HEK293 (cell line): ENCODE results near the gene PSEN1.

Experiments
- CTCF ChIA-PET: fragments of 350-600 bp; formaldehyde crosslinking; extraction: SDS; loops from one replicate; lab custom pipeline; 2021; ENCODE audit warnings: antibody characterized with exemption; lab: Yijun Ruan, JAX
- POLR2A ChIA-PET: fragments of 300-600 bp; formaldehyde crosslinking; extraction: SDS; loops from one replicate; lab custom pipeline; 2020; ENCODE audit warnings: antibody characterized with exemption, inconsistent platforms; lab: Yijun Ruan, JAX
- H3K27ac ChIP-seq: fragments of 200-500 bp; sonication (Bioruptor generic); 2 replicates; pipeline ENCODE4 v1.5.1; 2014; ENCODE audit warnings: low read depth, low read length, control low read depth, inconsistent platforms; ENCODE audit errors: extremely low read depth
- H3K36me3 ChIP-seq, 2 experiments: fragments of 200-500 bp in 1 of 2; sonication (Bioruptor generic) in 1 of 2; 1 replicate in 1 of 2; 2 replicates in 1 of 2; pipeline ENCODE4 v1.5.1; 2014 to 2017; ENCODE audit warnings: inconsistent platforms in 2 of 2, low read length in 2 of 2; ENCODE audit not compliant: control insufficient read depth in 2 of 2, insufficient read depth in 1 of 2
- H3K4me1 ChIP-seq: fragments of 200-500 bp; sonication (Bioruptor generic); 2 replicates; pipeline ENCODE4 v1.5.1; 2014; ENCODE audit warnings: mild to moderate bottlenecking, low read length, inconsistent platforms; ENCODE audit not compliant: control insufficient read depth, insufficient read depth
- H3K4me3 ChIP-seq: 2 replicates; pipeline ENCODE4 v1.5.1; 2011; ENCODE audit warnings: low read depth, mild to moderate bottlenecking, control low read depth, low read length, moderate library complexity
- H3K9me3 ChIP-seq: fragments of 200-500 bp; sonication (Bioruptor generic); 2 replicates; pipeline ENCODE4 v1.5.1; 2014; ENCODE audit warnings: low read depth, low read length, inconsistent platforms; ENCODE audit not compliant: control insufficient read depth, insufficient read depth
- GLIS2 ChIP-seq: fragments of 450-650 bp; formaldehyde crosslinking; IDR thresholded peaks from 2 replicates; pipeline ENCODE4 v1.5.1; 2016; ENCODE audit warnings: missing biosample characterization, missing genetic modification characterization
- HOXC10 ChIP-seq: sonication (generic); formaldehyde crosslinking; IDR thresholded peaks from 2 replicates; pipeline ENCODE4 v1.8.1; 2023; ENCODE audit warnings: mild to moderate bottlenecking, missing genetic modification reagents
- IKZF3 ChIP-seq: fragments of 450-650 bp; IDR thresholded peaks from 2 replicates; pipeline ENCODE4 v1.5.0; 2018; ENCODE audit warnings: missing biosample characterization, mild to moderate bottlenecking, missing genetic modification characterization, moderate library complexity
- KLF16 ChIP-seq: fragments of 450-650 bp; formaldehyde crosslinking; IDR thresholded peaks from 2 replicates; pipeline ENCODE4 v1.5.1; 2017; ENCODE audit warnings: missing biosample characterization, missing genetic modification characterization
- MYNN ChIP-seq: fragments of 450-650 bp; formaldehyde crosslinking; IDR thresholded peaks from 2 replicates; pipeline ENCODE4 v1.5.1; 2016; ENCODE audit warnings: missing biosample characterization, missing genetic modification characterization, borderline replicate concordance
- ZEB2 ChIP-seq: fragments of 450-650 bp; formaldehyde crosslinking; IDR thresholded peaks from 2 replicates; pipeline ENCODE4 v1.5.1; 2016; ENCODE audit warnings: missing biosample characterization, missing genetic modification characterization
- ZNF175 ChIP-seq: fragments of 450-650 bp; formaldehyde crosslinking; IDR thresholded peaks from 2 replicates; pipeline ENCODE4 v1.5.1; 2016; ENCODE audit warnings: missing biosample characterization, missing genetic modification characterization
- ZNF23 ChIP-seq: fragments of 450-650 bp; formaldehyde crosslinking; IDR thresholded peaks from 2 replicates; pipeline ENCODE4 v1.5.1; 2016; ENCODE audit warnings: missing biosample characterization, missing genetic modification characterization, borderline replicate concordance
- ZNF274 ChIP-seq, 2 experiments: fragments of 200-500 bp in 1 of 2; fragments of 450-650 bp in 1 of 2; sonication (Bioruptor generic) in 1 of 2; formaldehyde crosslinking in 1 of 2; IDR thresholded peaks; 2 replicates each; pipeline versions ENCODE4 v1.5.1 to v1.6.1; 2014 to 2016; ENCODE audit warnings: borderline replicate concordance in 1 of 2, inconsistent platforms in 1 of 2, low read length in 1 of 2, missing biosample characterization in 1 of 2, missing genetic modification characterization in 1 of 2
- ZNF521 ChIP-seq: fragments of 450-650 bp; formaldehyde crosslinking; IDR thresholded peaks from 2 replicates; pipeline ENCODE4 v1.5.1; 2017; ENCODE audit warnings: missing biosample characterization, mild to moderate bottlenecking, missing genetic modification characterization
- ZNF530 ChIP-seq: fragments of 450-650 bp; formaldehyde crosslinking; IDR thresholded peaks from 2 replicates; pipeline ENCODE4 v1.5.1; 2016; ENCODE audit warnings: low read depth, missing biosample characterization, missing genetic modification characterization
- ZNF555 ChIP-seq: fragments of 450-650 bp; formaldehyde crosslinking; conservative IDR thresholded peaks from 2 replicates; pipeline ENCODE4 v1.5.1; 2017; ENCODE audit warnings: missing biosample characterization, mild to moderate bottlenecking, missing genetic modification characterization, inconsistent platforms
- ZNF707 ChIP-seq: fragments of 450-650 bp; formaldehyde crosslinking; IDR thresholded peaks from 2 replicates; pipeline ENCODE4 v1.5.1; 2016; ENCODE audit warnings: missing biosample characterization, missing genetic modification characterization
- ZNF777 ChIP-seq: fragments of 450-650 bp; formaldehyde crosslinking; IDR thresholded peaks from 2 replicates; pipeline ENCODE4 v1.5.1; 2017; ENCODE audit warnings: missing biosample characterization, missing genetic modification characterization, borderline replicate concordance
- TF ChIP-seq, protein P1 (sequence below): fragments of 450-650 bp; formaldehyde crosslinking; IDR thresholded peaks from 2 replicates; pipeline ENCODE4 v1.5.1; 2016; ENCODE audit warnings: missing biosample characterization, missing genetic modification characterization
- TF ChIP-seq, protein P2 (sequence below): fragments of 450-650 bp; formaldehyde crosslinking; IDR thresholded peaks from 2 replicates; pipeline ENCODE4 v1.5.1; 2016; ENCODE audit warnings: missing biosample characterization, missing genetic modification characterization
- TF ChIP-seq, protein P3 (sequence below): fragments of 450-650 bp; formaldehyde crosslinking; IDR thresholded peaks from 2 replicates; pipeline ENCODE4 v1.5.1; 2016; ENCODE audit warnings: missing biosample characterization, missing genetic modification characterization
- TF ChIP-seq, protein P4 (sequence below): fragments of 450-650 bp; formaldehyde crosslinking; IDR thresholded peaks from 2 replicates; pipeline ENCODE4 v1.5.0; 2017; ENCODE audit warnings: missing biosample characterization, missing genetic modification characterization, borderline replicate concordance
- TF ChIP-seq, protein P5 (sequence below): fragments of 450-650 bp; formaldehyde crosslinking; IDR thresholded peaks from 2 replicates; pipeline ENCODE4 v1.5.1; 2016; ENCODE audit warnings: missing biosample characterization, missing genetic modification characterization

The PSEN1 gene

DNA sequence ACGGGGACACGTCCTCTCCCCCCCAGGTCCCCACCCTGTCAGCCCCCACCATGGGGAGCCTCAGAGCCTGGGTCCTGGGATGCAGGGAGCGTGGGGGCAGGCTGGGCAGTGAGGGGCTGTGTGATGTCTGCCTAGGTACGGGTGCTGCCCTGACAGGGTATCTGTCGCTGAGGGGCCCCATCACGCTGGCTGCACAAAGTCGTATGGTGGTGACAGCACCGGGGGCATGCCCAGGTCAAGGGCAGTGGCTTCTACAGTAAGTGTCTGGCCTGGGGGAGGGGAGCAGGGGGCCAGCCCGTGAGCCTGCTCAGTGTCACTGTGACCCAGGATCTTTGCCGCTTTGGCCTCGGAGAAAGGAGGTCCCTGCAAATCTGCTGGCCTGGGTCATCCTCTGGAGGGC, 124.3 kb downstream of the PSEN1 start:
- H3K4me3 ChIP-seq, result no peak overlapping the region
- CTCF ChIA-PET, result no interaction called here
- TF ChIP-seq, protein P1, sequence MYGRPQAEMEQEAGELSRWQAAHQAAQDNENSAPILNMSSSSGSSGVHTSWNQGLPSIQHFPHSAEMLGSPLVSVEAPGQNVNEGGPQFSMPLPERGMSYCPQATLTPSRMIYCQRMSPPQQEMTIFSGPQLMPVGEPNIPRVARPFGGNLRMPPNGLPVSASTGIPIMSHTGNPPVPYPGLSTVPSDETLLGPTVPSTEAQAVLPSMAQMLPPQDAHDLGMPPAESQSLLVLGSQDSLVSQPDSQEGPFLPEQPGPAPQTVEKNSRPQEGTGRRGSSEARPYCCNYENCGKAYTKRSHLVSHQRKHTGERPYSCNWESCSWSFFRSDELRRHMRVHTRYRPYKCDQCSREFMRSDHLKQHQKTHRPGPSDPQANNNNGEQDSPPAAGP (tag by site-specific recombination), result no peak
- TF ChIP-seq ZNF521 (tag by site-specific recombination), result no peak
- TF ChIP-seq GLIS2 (tag by site-specific recombination), result no peak
- TF ChIP-seq IKZF3 (tag by site-specific recombination), result no peak
- TF ChIP-seq, protein P2, sequence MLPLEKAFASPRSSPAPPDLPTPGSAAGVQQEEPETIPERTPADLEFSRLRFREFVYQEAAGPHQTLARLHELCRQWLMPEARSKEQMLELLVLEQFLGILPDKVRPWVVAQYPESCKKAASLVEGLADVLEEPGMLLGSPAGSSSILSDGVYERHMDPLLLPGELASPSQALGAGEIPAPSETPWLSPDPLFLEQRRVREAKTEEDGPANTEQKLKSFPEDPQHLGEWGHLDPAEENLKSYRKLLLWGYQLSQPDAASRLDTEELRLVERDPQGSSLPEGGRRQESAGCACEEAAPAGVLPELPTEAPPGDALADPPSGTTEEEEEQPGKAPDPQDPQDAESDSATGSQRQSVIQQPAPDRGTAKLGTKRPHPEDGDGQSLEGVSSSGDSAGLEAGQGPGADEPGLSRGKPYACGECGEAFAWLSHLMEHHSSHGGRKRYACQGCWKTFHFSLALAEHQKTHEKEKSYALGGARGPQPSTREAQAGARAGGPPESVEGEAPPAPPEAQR, result no peak
- TF ChIP-seq ZEB2, result no peak
- TF ChIP-seq, all 188 proteins: peak for 0
- POLR2A ChIA-PET, result no interaction called here
- Histone ChIP-seq H3K4me1 (no peaks in the 10 kb centered on the region), H3K27ac (no peak overlapping the region), H3K36me3 (no peaks in the 10 kb centered on the region; a peak in 1 of 3 replicates), H3K9me3 (no peaks in the 10 kb centered on the region)

DNA sequence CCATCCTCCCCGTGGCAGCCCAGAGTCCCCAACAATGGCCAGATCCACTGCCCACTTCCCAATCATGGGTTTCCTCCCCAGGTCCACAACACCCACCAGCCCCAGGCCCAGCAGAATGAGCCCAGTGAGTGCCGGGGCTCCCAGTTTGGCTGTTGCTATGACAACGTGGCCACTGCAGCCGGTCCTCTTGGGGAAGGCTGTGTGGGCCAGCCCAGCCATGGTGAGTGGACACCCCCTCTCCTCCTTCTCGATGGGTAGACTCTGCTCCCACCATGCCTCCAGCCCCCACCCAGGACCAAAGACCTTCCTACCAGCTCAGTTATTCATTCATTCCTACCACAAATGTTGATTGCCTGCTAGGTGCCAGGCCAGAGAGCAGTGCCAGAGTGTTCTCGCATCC, 124.8 kb downstream of the PSEN1 start:
- POLR2A ChIA-PET, result no interaction called here
- no peaks in the 10 kb centered on the region; a peak in 1 of 3 replicates for H3K36me3 ChIP-seq
- H3K27ac ChIP-seq, result no peak overlapping the region
- H3K4me3 ChIP-seq, result no peak overlapping the region
- no peaks in the 10 kb centered on the region for H3K4me1 ChIP-seq
- TF ChIP-seq KLF16 (no peak), HOXC10 (CRISPR knock-in tag) (no peak), ZNF707 (tag by site-specific recombination) (no peak), ZNF274 (IDR thresholded peaks at IDR 0.05; ENCODE audit: low read length) (no peak), ZNF274 (tag by site-specific recombination; IDR thresholded peaks at IDR 0.05; ENCODE audit: borderline replicate concordance) (no peak), ZNF530 (tag by site-specific recombination) (no peak), ZNF23 (tag by site-specific recombination) (no peak), ZNF555 (tag by site-specific recombination) (no peak), MYNN (no peak), GLIS2 (tag by site-specific recombination) (no peak), ZNF175 (tag by site-specific recombination) (no peak), ZNF777 (tag by site-specific recombination) (no peak)
- TF ChIP-seq, protein P3, sequence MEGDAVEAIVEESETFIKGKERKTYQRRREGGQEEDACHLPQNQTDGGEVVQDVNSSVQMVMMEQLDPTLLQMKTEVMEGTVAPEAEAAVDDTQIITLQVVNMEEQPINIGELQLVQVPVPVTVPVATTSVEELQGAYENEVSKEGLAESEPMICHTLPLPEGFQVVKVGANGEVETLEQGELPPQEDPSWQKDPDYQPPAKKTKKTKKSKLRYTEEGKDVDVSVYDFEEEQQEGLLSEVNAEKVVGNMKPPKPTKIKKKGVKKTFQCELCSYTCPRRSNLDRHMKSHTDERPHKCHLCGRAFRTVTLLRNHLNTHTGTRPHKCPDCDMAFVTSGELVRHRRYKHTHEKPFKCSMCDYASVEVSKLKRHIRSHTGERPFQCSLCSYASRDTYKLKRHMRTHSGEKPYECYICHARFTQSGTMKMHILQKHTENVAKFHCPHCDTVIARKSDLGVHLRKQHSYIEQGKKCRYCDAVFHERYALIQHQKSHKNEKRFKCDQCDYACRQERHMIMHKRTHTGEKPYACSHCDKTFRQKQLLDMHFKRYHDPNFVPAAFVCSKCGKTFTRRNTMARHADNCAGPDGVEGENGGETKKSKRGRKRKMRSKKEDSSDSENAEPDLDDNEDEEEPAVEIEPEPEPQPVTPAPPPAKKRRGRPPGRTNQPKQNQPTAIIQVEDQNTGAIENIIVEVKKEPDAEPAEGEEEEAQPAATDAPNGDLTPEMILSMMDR (tag by site-specific recombination), result no peak
- TF ChIP-seq, protein P4, sequence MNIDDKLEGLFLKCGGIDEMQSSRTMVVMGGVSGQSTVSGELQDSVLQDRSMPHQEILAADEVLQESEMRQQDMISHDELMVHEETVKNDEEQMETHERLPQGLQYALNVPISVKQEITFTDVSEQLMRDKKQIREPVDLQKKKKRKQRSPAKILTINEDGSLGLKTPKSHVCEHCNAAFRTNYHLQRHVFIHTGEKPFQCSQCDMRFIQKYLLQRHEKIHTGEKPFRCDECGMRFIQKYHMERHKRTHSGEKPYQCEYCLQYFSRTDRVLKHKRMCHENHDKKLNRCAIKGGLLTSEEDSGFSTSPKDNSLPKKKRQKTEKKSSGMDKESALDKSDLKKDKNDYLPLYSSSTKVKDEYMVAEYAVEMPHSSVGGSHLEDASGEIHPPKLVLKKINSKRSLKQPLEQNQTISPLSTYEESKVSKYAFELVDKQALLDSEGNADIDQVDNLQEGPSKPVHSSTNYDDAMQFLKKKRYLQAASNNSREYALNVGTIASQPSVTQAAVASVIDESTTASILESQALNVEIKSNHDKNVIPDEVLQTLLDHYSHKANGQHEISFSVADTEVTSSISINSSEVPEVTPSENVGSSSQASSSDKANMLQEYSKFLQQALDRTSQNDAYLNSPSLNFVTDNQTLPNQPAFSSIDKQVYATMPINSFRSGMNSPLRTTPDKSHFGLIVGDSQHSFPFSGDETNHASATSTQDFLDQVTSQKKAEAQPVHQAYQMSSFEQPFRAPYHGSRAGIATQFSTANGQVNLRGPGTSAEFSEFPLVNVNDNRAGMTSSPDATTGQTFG (tag by site-specific recombination), result no peak
- TF ChIP-seq, protein P5, sequence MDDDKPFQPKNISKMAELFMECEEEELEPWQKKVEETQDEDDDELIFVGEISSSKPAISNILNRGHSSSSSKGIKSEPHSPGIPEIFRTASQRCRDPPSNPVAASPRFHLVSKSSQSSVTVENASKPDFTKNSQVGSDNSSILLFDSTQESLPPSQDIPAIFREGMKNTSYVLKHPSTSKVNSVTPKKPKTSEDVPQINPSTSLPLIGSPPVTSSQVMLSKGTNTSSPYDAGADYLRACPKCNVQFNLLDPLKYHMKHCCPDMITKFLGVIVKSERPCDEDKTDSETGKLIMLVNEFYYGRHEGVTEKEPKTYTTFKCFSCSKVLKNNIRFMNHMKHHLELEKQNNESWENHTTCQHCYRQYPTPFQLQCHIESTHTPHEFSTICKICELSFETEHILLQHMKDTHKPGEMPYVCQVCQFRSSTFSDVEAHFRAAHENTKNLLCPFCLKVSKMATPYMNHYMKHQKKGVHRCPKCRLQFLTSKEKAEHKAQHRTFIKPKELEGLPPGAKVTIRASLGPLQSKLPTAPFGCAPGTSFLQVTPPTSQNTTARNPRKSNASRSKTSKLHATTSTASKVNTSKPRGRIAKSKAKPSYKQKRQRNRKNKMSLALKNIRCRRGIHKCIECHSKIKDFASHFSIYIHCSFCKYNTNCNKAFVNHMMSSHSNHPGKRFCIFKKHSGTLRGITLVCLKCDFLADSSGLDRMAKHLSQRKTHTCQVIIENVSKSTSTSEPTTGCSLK (tag by site-specific recombination), result no peak
- TF ChIP-seq, all 188 proteins: peak for 0
- CTCF ChIA-PET, result no interaction called here
- no peaks in the 10 kb centered on the region for H3K9me3 ChIP-seq
